ENCODE results near the gene CDH26.
"Not testable (repeated sequence)": the region's sequence is repeated elsewhere in the genome, so short reads cannot be mapped to it uniquely, and the experiment has no call there.

The CDH26 gene

GRCh38 chr20:59942245-59942644 lies 16.0 kb upstream of the CDH26 start:
- DNase-seq, result no peak

GRCh38 chr20:59944726-59945125 lies 13.5 kb upstream of the CDH26 start:
- DNase-seq, result no peak

GRCh38 chr20:59945175-59945574 lies 13.0 kb upstream of the CDH26 start:
- DNase-seq, result peak; percentile 11

GRCh38 chr20:59945731-59946130 lies 12.5 kb upstream of the CDH26 start:
- DNase-seq, result peak; percentile 46

GRCh38 chr20:59947376-59947775 lies 10.8 kb upstream of the CDH26 start:
- no peak for DNase-seq

DNA sequence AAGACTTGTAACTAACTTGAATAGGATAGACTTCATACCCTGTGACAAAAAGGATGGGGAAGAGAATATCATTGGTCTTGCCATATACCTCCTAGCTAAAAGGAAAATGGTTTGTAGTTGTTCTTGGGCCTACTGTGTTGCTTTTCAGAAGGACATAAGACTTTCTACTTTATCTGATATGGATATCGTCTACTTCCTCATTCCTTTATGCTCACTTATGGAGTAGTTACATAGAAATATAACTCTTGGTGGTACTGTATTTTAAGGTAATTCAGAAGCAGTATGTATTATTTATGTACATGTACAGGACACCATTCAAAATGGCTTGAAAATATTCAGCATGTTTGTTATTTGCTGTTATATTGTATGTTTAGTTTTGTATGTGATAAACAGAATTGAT lies 10.0 kb upstream of the CDH26 start:
- no peak for DNase-seq

- peak; percentile 61 for DNase-seq
These were observed 9.1 kb upstream of the CDH26 start for GRCh38 chr20:59948828-59949720.

DNA sequence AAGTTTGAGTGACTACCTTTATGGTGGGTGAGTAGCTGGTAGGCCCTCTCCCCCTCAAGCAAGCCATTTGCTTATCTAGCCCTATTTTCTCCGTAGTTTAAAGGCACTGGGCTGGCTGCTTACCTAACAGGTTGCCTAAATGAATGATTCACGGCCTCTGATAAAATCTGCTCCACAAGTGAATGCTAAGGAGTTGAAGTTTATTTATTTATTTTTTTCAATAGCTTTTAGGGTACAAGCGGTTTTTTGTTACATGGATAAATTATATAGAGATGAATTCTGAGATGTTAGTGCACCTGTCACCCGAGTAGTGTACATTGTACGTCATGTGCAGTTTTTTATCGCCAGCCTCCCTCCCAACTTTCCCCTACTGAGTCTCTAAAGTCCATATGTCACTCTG lies 8.3 kb upstream of the CDH26 start:
- DNase-seq, result no peak

- DNase-seq, result no peak
These were observed 3.5 kb upstream of the CDH26 start for GRCh38 chr20:59954718-59955117.

DNA sequence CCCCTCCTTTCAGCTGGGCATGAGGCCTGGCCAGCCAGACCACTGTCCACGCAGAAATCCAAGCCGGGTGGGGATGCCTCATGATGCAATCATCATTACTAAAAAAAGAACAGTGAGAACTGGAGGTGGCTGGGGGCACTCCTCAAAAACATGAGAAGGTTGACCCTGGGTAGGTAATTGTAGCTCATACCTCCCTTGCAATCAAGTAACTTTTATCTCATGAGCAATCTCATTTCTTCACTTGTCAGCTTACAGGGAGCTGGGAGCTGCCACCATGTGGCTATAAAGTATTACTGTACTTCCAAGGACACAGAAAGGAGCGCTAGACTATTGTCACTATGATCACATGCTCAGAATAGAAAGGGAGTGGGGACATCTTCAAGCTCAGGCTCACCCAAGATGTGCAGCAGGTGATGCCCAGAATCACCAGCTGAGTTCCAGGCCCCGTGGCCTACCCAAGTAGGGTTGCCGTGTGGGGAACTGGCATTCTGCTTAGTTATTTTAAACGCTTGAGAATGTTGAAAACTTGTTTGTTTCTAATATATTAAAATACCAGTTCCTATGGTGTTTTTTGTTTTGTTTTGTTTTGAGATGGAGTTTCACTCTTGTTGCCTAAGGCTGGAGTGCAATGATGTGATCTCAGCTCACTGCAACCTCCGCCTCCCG lies 3.0 kb upstream of the CDH26 start:
- peak; percentile 7 for DNase-seq

- not testable (repeated sequence) for DNase-seq
These were observed 655 bp upstream of the CDH26 start for GRCh38 chr20:59957568-59957967.

GRCh38 chr20:59958626-59959025 lies 403 bp downstream of the CDH26 start:
- no peak for DNase-seq

DNA sequence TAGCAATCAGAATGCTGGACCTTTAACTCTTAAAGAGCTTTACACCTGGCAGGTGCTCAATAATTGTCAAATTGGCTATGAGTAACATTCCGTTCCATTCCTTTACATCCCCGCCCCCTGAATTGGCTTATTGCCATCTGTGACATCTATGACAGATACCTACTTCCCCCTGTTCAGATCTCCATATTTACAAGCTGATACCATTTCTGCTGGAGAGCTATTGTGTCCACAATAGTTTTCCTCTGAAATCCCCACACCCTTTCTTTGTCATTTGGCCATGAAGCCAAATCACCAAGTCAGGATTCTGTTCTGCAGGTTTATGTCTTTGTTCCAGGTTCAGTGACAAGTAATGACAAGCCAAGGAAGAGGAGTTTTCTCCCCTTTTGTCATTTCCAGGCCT lies 3.2 kb downstream of the CDH26 start:
- no peak for DNase-seq

GRCh38 chr20:59962155-59962554 lies 3.9 kb downstream of the CDH26 start:
- no peak for DNase-seq

DNA sequence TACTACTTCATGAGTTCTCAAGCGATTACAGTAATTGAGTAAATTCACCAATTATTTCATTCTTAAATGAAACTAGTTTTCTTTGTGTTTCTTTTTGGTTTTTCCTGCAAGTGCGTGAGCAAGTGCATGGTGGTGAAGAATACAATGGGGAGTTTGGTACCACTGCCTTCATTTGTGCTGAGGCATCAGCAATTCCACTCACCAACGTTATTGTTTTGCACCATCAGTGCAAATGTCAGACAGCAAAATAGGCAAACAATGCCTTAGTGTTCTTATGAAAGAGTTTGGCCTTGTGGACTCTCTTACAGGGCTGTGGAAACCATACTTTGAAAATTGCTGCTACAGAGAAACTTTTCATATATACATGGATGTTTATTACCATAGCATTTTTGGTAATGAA lies 8.2 kb downstream of the CDH26 start:
- no peak for DNase-seq

DNA sequence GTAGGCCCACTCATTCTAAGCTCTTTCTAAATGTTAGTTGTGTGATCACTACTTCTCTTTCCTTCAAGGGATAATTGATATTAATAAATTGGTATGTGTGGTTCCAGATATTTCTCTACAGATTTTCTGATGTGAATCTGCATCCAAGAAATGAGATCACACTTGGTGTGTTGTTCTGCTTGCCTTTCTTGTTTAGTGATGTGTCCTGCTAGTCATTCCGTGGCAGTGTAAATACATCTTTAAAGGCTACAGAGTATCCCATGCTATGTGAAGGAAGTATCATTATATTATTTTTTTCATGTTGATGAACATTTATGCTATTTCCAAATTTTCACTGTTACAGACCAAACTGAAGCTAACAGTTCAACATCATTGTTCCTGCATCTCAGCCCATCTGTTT lies 13.2 kb downstream of the CDH26 start:
- no peak for DNase-seq

GRCh38 chr20:59972037-59972801 lies 14.0 kb downstream of the CDH26 start:
- DNase-seq, result no peak

DNA sequence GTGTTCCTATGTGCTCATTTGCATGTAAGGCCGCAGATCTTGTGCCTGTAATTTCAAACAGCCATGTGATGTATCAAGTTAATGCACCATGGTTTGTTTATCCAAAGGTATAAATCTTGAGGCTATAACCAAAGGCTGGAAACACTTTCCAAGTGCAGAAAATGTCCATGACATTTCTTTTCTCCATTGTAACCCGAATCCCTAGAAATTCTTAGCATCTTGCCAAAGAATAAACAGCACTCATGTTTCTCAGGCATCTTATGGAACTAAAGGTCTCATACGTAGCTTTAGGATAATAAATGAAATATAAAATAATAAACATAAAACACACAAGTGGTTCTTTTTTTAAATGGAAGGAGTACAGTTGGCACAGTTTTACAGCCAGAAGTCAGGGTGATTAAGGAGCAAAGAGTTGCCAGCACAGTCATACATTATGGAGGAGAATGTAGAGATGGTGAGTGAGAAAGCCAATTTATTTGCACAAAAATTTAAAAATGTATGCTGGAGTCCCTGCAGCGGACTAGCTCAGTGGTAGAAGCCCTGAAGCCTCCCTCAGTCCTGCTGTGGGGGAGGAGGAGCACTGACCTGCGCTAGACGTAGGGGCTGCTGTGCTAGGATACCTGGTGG lies 18.0 kb downstream of the CDH26 start:
- no peak for DNase-seq

DNA sequence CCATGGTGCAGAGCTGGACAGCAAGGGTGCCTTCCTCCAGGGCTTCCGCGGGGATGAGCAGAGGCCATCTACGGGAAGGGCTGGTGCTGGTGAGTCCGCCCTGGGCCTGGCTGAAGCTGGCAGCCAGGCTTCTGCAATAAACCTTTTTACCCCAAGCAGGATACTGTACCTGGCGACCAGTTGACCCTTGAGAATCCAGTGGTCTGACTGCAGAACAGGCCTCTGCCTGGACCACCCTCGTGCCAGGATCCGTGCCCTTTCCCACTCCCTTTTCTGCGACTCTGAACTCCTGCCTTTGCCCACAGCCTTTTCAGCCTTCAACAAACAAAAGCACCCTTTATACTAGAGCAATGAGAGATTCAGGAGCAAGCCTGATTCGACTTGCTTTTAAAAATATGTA lies 18.9 kb downstream of the CDH26 start:
- no peak for DNase-seq

GRCh38 chr20:59983076-59983475 lies 24.9 kb downstream of the CDH26 start:
- DNase-seq, result no peak

- DNase-seq, result no peak
These were observed 26.3 kb downstream of the CDH26 start for GRCh38 chr20:59984541-59984940.

DNA sequence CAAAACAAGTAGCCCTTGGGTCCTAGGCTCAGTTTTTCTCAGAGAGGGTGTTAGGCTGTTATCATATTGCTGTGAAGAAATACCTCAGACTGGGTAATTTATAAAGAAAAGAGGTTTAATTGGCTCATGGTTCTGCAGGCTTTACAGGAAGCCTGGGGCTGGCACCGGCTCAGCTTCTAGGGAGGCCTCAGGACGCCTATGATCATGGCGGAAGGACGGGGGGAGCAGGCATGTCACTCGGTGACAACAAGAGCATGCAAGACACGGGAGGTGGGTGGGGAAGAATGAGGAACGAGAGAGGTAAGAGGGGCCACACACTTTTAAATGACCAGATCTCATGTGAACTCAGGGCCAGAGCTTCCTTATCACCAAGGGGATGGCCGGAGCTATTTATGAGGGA lies 26.9 kb downstream of the CDH26 start:
- no peak for DNase-seq

GRCh38 chr20:59985864-59986263 lies 27.6 kb downstream of the CDH26 start:
- no peak for DNase-seq
